Measurements from ENCODE around the gene DBR1.
A peak's percentile ranks its signal among the peaks of the same experiment; 100 is the strongest.

The DBR1 gene, protein sequence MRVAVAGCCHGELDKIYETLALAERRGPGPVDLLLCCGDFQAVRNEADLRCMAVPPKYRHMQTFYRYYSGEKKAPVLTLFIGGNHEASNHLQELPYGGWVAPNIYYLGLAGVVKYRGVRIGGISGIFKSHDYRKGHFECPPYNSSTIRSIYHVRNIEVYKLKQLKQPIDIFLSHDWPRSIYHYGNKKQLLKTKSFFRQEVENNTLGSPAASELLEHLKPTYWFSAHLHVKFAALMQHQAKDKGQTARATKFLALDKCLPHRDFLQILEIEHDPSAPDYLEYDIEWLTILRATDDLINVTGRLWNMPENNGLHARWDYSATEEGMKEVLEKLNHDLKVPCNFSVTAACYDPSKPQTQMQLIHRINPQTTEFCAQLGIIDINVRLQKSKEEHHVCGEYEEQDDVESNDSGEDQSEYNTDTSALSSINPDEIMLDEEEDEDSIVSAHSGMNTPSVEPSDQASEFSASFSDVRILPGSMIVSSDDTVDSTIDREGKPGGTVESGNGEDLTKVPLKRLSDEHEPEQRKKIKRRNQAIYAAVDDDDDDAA

DNA sequence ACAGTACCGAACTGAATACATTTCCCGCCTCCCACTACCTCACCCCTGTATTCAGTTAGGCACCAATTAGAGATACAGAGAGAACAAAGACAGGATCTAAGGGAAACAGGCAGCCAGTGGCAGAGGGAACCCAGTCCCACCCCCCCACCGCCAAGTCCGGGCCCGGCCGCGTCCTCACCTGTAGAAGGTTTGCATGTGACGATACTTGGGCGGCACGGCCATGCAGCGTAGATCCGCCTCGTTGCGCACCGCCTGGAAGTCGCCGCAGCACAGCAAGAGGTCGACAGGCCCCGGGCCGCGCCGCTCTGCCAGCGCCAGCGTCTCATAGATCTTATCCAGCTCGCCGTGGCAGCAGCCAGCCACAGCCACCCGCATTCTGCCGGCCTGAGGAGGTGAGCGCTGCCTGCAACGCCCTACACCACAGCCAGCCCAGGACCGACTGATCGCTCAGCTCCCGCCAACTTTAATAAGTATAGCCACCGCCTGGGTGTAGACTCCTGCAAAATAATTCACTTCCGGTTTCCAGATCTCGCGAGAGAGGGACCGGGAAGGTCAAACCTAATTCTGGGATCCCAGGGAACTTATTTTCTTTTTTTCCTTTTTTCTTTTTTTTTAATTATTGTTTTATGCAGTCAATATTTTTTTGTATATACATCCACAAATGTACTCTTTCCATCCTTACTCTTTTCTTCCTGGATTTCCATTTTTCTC is at the start of gene DBR1:
Gene DBR1, minus strand, starts transcription at position 501 of the 711 bp plus-strand sequence. Its CDS starts 126 bp downstream, at position 375.
- peak; percentile 58 to 68 for DNase-seq (ENCODE audit: low read depth in 2 of 2)

DNA sequence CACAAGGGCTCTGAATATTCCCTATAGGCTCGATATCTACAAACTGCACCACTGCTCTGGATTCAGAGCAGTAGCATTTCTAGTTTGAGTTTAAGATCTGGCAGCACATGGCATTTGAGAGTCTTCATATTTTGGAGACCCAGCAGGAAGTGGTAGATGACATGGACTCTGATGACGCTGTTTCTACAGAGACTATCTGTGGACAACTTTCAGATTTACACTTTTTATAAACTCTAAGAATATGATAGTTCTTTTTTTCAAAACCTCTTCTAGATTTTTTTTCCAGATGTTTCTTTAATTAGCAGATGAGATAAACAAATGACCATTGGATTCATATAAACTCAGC is 48.2 kb upstream of the DBR1 start:
- no peak for DNase-seq (ENCODE audit: low read depth in 2 of 2)

DNA sequence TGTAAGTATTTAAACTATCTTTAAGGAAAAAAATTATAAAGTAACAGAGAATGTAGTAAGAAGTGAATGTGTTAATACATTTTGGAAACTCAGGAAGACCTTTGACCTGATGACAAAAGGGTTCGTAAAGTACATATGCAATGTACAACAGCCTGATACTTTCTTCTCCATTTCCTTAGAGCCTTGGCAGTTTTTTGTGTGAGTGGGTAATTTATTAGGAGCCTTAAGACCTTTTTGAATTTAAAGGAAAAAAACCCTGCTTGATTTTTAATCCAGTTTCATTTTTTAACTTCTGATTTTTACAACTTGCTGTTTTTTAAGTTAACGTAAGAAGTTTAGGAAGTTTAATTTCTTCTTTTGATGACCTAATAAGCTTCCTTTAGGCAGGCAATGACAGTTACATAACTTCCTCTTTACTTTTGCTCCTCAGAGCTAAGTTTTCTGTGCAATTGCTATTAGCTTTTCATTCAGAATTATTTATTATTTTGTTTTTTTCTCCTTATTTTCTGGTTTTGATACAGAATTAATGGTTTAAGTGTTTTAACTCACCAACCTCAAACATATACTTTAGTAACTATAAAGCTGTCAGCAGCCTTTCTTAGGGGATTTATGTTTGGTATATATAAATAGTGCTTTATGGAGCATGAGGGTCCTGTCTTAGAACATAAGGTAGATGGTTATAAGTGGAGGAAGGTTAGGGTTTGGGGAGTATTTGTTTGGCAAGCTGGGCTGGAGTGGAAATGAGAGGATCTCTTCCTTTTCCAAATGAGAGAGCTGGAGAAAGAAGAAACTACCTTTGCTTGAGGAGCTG is 47.6 kb upstream of the DBR1 start:
- no peak for DNase-seq (ENCODE audit: low read depth in 2 of 2)

DNA sequence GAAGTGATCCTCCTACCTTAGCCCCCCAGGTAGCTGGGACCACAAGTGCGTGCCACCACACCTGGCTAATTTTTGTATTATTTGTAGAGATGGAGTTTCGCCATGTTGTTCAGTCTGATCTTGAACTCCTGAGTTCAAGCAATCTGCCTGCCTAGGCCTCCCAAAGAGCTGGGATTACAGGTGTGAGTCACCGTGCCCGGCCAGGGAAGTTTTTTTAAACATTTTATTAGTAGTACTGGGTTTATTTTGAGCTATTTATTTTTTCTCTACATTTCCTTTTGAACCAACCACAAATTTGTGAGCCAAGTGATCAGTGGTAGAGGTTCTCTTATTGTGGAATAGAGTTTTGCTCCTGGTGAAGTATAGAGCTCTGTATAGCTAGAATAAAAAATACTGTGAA is 46.1 kb upstream of the DBR1 start:
- no peak for DNase-seq (ENCODE audit: low read depth in 2 of 2)

DNA sequence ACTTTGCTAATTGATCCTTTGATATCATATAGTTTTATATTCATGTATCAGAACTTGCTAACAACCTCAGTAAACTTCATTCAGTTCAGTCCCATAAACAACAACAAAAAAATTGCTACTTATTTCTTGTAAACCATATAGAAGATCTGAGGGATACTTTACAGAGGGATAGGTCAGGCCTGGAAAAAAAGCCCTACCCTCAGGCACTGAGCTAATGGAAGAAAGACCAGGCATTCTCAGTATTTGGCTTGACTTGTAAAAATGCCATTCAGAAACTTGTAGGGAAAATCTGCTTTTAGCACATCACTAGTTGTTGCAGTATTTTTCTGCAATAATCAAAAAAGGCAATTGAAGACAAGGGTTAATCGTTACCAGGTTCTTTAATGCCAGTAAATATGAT is 45.5 kb upstream of the DBR1 start:
- DNase-seq (ENCODE audit: low read depth in 2 of 2), result no peak

DNA sequence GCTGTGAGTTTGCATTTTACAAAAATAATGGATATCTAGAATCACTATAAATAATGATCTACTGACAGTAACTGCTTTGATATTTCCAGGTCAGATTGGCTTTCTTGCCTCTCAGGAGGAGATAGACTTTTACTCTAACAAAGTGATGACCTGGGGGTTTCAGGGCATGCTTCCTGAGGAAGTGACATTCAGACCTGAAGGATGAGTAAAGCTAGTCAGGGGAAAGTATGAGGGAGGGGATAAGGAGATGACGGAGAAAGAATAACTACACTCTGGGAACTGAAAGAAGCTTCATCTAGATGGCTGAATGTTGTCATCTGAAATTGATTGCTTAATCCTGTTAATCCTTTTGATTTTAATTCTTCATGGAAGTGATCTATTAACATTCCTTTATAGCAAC is 44.5 kb upstream of the DBR1 start:
- no peak for DNase-seq (ENCODE audit: low read depth in 2 of 2)

DNA sequence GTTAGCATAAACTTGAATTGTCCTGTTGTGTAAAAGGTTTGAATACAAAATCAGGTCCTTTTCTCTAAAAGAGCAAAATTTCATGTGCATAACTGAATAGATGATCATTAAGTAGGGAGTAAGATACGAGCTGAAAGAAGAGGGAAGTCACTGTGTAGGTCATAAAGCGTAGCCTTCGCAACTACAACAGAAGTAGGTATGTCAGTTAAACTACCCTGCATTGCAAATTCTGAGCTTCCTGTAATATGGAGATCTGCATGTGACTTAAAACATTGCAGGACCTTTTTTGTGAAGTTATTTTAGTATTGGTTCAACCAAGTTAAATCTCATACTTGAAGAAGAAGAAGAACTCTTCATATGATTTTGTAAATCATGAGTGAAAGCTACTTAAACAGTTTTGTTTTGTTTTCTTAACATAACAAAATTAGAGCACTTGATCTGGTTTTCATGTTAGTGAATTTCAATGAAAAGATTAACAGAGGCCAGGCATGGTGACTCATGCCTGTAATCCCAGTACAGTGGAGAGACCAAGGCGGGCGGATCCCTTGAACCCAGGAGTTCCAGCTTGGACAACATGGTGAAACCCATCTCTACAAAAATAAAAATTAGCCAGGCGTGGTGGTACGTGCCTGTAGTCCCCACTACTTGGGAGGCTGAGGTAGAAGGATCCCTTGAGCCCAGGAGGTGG is 38.8 kb upstream of the DBR1 start:
- DNase-seq (ENCODE audit: low read depth in 2 of 2), result no peak

DNA sequence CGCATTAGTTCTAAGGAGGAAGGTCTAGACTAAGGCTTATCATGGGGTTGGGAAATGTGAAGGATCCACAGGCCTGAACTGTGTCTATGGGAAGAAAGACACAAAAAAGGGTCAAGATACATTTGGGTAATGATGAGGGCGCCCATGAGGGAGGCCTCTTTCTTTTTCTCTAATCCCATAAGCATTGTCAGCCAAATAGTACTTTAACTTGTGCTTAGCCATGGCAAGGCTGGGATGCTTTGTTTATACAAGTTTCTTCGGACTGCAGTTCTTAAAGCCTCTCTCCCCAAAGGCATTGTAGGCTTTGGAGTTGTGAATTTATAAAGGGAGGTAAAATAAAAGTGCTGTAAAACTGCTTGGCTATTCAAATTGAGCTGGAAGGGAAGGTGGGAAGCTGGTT is 35.8 kb upstream of the DBR1 start:
- DNase-seq (ENCODE audit: low read depth in 2 of 2), result no peak

DNA sequence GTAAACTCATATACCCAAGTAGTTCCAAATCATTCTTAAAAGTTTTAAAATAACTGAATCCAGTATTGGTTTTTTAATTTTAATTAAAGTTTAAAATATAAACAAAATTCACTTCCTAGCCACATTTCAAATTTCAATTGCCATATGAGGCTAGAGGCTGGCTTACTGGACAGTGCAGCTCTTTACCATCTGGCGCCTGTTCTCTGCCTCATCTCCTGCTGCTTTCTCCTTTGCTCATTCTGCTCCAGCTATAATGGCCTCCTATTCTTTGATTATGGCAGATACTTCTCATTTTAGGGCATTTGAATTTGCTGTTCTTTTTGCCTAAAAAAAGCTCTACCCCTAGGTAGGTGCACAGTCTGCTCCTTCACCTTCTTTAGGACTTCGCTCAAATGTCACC is 31.5 kb upstream of the DBR1 start:
- no peak for DNase-seq (ENCODE audit: low read depth in 2 of 2)

DNA sequence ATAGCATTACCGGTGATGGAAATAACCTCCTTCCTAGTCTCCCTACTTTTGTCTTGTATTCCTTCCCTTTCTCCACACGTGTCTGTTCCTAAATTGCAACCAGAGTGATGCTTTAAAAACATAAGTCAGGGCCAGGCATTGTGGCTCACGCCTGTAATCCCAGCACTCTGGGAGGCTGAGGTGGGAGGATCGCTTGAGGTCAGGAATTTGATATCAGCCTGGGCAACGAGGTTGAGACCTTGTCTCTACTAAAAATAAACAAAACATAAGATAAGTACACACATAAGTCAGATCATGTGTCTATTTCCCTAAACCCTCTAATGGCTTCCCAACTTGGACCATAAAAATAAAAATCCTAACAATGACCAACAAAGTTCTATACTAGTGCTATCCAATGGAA is 30.8 kb upstream of the DBR1 start:
- DNase-seq (ENCODE audit: low read depth in 2 of 2), result no peak

DNA sequence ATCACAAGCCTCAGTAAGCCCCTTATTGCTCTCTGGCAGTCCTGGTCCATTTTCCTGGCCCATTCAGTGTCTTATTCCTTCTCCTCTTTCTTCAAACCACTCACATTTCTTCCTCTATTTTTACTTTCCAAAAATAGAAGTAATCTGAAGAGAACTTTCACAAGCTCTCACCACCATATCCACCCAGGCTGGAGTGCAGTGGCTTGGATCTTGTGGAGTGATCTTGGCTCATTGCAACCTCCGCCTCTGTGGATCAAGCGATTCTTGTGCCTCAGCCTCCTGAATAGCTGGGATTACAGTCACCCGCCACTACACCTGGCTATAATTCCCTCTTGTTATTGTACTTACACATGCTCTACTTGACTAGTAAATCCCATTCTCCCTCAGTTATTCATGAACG is 29.2 kb upstream of the DBR1 start:
- DNase-seq (ENCODE audit: low read depth in 2 of 2), result no peak

DNA sequence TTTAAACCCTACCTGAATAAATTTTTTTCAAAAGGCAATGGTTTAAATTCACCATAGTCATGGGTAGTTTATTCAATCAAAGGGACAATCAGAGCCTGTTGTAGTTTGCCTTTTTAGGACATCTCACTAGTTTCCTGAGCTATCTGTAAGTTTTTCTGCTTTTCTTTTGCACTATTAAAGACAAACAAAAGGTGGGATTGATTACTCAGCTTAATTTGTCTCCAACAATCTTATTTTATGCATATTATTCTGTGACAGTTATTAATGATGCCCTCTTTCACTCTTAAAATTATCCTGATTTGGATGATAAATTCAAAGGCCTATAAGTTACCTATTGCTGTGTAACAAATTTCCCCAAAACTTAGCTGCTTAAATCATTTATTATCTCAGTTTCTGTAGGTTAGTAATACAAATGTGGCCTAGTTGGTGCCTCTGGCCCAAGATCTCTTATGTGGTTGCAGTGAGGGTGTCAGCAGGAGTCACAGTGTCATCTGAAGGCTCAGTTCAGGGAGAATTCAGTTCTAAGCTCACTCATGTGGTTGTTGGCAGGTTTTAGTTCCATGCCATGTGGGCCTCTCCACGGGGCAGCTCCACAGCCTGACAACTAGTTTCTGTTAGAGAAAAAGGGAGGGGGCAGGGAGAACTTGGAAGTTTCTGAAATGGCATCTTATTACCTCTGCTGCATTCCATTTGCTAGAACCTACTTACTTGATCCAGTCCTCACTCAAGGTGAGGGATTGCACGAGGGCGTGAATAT is 28.4 kb upstream of the DBR1 start:
- no peak for DNase-seq (ENCODE audit: low read depth in 2 of 2)

DNA sequence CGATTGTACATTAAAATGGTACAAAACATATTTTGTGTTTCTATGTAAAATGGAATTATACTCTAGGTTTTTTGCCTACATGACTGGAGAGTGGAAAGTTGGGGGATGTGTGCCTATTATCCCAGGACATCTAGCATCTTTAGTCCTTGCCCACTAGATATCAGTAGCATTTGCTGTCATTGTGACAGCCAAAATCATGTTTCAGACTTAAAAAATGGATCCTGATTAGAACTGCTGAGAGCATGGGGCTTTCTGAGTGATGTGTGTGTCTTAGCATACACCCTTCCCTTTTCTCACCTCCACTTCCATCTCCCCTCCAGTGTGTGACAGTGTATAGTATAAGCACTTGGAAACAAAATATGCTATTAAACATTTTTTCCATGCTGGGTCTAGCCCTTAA is 25.7 kb upstream of the DBR1 start:
- no peak for DNase-seq (ENCODE audit: low read depth in 2 of 2)

DNA sequence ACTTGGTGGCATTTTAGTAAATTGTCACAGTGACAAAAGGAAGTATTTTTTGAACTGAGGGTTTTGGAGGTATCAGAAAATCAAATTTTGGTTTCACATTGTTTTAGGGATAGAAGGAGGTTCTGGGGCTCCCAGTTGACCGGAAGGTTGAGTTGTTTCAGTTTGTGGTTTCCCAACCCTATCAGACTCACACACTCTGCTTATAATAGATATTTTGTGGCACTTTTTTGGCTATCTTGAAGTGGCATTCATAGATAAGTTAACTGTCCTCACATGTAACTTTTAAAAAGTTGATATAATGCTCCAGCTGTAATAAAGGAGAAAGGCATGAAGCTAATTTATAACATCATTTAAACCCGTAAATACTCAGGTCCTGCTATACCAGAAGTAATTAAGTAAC is 25.1 kb upstream of the DBR1 start:
- no peak for DNase-seq (ENCODE audit: low read depth in 2 of 2)

DNA sequence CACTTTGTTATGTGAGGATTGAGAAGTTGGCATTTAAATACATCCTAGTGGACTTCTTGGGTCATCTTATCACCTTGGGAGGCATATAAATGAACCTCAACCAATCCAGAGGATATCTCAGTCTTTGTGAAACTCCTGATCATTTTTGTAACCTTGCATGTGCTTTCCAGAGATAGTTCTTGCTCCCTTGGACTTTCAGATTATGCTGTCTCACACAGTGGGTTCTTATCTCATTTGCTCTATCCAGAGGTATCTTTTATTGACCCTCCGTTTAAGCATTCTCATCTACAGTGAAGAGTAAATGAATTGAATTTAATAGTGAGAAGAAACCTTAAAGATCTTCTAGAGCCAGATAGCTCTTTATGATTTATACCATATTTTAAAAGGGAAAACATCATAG is 22.8 kb upstream of the DBR1 start:
- no peak for DNase-seq (ENCODE audit: low read depth in 2 of 2)

DNA sequence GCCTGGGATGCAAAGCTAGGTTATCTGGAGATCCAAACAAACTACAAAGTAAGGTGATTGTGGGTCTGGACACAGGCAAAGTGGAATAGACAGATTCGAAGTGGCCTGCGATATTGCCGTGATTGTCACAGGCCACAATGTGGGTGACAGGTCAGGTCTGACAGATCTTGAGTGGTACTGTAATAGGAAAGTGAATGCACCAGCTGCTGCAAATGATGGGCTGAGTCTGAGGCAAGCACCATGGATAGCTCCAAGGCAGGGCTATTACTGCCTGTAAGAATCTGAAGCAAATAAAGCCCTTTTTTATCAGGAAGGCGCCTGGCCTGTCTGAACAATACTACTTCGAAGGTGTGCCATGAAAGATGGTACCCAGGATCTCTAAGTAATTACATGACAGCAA is 22.3 kb upstream of the DBR1 start:
- DNase-seq (ENCODE audit: low read depth in 2 of 2), result no peak

DNA sequence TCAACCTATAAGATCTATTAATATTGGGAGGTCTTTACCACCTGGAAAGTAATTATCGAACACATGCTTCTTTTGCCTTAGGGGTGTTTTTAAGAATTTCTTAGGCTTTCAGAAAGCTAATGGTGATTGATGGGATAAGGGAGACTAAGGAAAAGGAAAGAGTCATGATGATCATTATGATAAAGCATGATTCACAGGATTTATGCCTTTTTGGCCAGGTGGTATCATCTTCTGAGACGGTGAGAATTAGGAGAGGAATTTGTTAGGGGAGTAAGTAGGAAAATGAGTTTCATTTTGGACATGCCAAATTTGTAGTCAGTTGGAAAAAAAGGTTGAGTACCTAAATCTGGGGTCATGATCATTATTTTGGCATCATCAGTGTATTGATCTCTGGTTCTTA is 21.3 kb upstream of the DBR1 start:
- DNase-seq (ENCODE audit: low read depth in 2 of 2), result no peak

DNA sequence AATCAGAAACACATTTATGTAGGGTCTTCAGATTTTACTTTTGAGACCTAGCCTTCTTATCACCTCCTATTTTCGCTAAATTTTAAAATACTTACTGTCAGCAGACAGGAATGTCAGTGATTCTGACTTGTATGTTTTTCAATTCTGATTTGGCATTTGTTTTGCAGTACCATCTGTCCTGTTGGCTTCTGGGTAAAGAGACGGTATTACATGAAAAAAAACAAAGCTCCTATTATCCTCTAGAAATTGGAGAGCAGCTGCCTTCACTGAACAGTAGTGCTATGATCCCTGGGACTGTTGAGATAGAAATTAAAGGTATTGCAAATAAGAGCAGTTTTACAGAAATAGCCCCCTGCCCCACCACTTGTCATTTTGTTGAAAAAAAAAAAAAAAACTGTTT is 20.8 kb upstream of the DBR1 start:
- no peak for DNase-seq (ENCODE audit: low read depth in 2 of 2)

DNA sequence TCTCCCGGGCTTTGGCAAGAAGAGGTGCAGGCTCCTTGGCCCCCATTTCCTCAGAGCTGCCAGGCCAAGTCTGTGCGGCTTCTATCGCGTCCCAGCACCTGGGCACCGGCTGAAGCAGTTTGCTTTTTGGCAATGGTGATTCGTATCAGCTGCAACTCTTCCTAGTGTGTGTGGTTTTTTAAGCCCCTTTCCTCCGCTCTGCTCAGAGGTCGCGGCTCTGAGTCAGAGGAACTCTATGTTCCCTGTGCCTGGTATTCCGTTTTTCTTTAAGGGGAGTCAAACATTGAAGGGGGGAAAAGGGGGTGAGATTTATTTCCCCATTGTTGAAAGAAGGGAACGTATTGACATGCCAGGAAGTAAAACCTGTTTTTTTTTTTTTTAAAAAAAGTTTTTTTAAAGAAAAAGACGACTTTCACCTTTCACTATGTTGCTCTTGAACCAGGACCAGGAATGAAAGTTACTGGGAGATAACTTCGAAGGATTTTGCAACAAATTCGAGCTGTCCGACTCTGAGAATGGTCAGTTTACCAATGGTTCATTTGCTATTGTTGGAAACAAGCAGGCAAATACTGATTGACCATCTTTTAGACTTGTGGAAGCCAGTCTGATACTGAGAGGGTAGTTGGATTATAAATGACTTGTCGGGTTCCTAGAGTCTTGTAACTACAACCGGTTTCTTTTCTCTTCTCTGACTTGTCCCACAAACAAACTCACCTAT is 13.5 kb upstream of the DBR1 start:
- no peak for DNase-seq (ENCODE audit: low read depth in 2 of 2)

DNA sequence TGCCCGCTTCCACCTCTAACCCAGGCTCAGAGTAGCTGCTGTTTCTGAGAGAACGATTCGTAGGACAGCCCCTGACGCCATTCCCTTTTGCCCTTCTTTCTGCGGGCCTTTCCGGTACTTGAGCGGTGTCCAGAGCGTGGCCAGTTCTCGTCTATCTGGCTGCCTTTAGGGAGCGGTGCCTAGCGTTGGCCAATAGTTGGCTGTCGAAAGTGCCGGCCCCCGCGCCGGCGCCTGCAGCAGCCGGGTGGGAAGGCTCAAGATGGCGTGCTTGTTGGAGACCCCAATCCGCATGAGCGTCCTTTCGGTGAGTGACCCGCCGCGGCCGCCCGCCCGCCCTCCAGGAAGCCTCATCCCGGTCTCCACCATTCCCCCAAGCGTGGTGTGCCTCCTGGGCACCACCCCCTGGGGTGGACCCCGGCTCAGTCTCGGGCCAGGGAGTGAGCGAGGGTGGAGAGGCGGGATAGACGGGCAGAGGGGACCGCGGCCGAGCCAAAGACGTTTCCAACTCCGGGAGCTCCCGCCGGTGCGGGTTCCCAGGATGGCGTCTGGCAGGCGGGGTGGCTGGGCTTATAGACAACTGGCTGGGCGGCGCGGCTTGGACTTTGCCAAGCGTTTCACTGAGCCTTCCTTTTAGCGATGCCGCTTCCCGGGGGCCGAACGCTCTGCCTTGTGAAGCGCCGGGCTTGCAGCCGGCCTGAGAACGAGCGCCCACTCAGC is 12.7 kb upstream of the DBR1 start, which contains the start of gene ARMC8:
Gene ARMC8, plus strand, starts transcription at position 6 of the 717 bp plus-strand sequence. Its CDS starts 254 bp downstream, at position 260.
- peak; percentile 18 to 28 for DNase-seq (ENCODE audit: low read depth in 2 of 2)

All from stimulated activated CD4-positive, alpha-beta T cell treated with anti-CD3 and anti-CD28 coated beads, Interleukin-4, amount 100 ng/mL, for 48 hours (primary cell).